IPS DF 6.9 (cell line): ENCODE data around the gene TBCA.
"Not testable (repeated sequence)": the region's sequence is repeated elsewhere in the genome, so short reads cannot be mapped to it uniquely, and the experiment has no call there.

Source experiments
- DNase-seq: peaks from one replicate; pipeline ENCODE4 v3.0.0-alpha.2; 2013; ENCODE audit warnings: low read depth, low spot score
- H3K27ac ChIP-seq: one replicate; pipeline ENCODE4 v1.5.1; 2013; ENCODE audit warnings: low read length, control low read depth
- H3K27me3 ChIP-seq: 2 replicates; pipeline ENCODE4 v1.6.1; 2013; ENCODE audit warnings: mild to moderate bottlenecking, low read length; ENCODE audit not compliant: control insufficient read depth, insufficient read depth
- H3K36me3 ChIP-seq: 2 replicates; pipeline ENCODE4 v1.6.1; 2013; ENCODE audit warnings: low read length; ENCODE audit not compliant: control insufficient read depth, insufficient read depth
- H3K4me1 ChIP-seq: 2 replicates; pipeline ENCODE4 v1.6.1; 2013; ENCODE audit warnings: low read length; ENCODE audit not compliant: control insufficient read depth, insufficient read depth
- H3K4me3 ChIP-seq: 2 replicates; pipeline ENCODE4 v1.5.1; 2013; ENCODE audit warnings: mild to moderate bottlenecking, low read length
- H3K9me3 ChIP-seq: 2 replicates; pipeline ENCODE4 v1.6.1; 2013; ENCODE audit warnings: low read length, inconsistent platforms; ENCODE audit not compliant: control insufficient read depth, insufficient read depth
- WGBS: extraction: QIAGEN DNeasy Blood & Tissue Kit; methylation state at CpG from one replicate; pipeline ENCODE4 v1.1.7; 2013; ENCODE audit warnings: mixed read lengths, missing lambda C conversion rate; ENCODE audit not compliant: insufficient read length, insufficient coverage; 5-methylcytosine and 5-hydroxymethylcytosine counted together

TBCA gene

DNA sequence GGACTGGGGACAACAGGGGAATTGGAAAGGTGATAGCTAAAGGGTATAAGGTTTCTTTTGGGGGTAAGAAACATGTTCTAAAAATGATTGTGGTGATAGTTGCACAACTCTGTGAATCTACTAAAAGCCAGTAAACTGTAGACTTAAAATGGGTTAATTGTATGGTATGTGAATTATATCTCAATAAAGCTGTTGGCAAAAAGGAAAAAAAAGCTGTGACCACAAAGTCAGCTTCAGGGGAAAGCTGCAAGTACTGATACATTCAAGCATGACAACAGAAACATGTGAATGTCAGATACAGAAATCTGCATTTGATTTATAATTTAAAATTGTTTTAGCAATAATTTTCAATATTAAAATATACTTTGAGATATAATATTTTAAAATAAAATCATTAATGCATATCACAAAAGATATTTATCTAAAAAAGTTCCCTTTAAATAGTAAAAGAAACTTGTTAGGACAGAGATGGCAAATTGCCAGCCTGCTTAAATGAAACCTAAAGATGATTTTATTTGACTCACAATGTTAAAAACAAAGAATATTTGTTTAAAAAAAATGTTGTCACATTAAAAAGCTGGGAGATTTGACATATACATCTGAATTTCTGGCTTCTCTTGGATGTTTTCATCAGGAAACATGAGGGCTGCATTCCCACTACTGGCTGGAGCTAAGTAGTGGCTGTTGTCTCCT is 66.0 kb downstream of the TBCA start:
- Histone ChIP-seq H3K4me1 (no peaks in the 10 kb centered on the region), H3K27ac (no peak overlapping the region), H3K4me3 (no peak overlapping the region), H3K36me3 (peaks cover 6% of the 10 kb centered on the region; the same call in 1 of the 2 replicates), H3K27me3 (no peaks in the 10 kb centered on the region), H3K9me3 (no peaks in the 10 kb centered on the region)
- DNase-seq = no peak

- Histone ChIP-seq H3K27ac (no peak overlapping the region), H3K4me1 (no peaks in the 10 kb centered on the region), H3K4me3 (no peak overlapping the region), H3K36me3 (peaks cover 6% of the 10 kb centered on the region; the same call in 1 of the 2 replicates), H3K9me3 (no peaks in the 10 kb centered on the region), H3K27me3 (no peaks in the 10 kb centered on the region)
- no peak for DNase-seq
These were observed 66.8 kb downstream of the TBCA start for GRCh38 chr5:77709340-77709739.

- H3K4me3 ChIP-seq = no peak overlapping the region
- no peaks in the 10 kb centered on the region for H3K9me3 ChIP-seq
- H3K27me3 ChIP-seq = no peaks in the 10 kb centered on the region
- no peak overlapping the region for H3K27ac ChIP-seq
- no peak for DNase-seq
- no CpG with 5 or more reads among the region's 2 CpGs for WGBS
- H3K4me1 ChIP-seq = no peaks in the 10 kb centered on the region
- peaks cover 6% of the 10 kb centered on the region; the same call in 1 of the 2 replicates for H3K36me3 ChIP-seq
These were observed 68.3 kb downstream of the TBCA start for GRCh38 chr5:77707791-77708190.

DNA sequence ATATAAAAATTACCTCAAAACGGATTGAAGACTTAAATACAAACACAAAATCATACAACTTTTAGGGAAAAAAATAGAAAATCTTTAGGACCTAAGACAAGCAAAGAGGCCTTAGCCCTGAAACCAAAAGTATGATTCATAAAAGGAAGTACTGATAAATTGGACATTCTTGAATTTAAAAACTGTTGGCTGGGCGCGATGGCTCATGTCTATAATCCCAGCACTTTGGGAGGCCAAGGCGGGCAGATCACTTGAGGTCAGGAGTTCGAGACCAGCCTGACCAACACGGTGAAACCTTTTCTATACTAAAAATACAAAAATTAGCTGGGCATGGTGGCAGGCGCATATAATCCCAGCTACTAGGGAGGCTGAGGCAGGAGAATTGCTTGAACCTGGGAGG is 76.6 kb downstream of the TBCA start:
- DNase-seq, H3K4me1 ChIP-seq, H3K9me3 ChIP-seq, H3K27me3 ChIP-seq, H3K36me3 ChIP-seq, H3K4me3 ChIP-seq, H3K27ac ChIP-seq: not testable (repeated sequence)
- no CpG with 5 or more reads among the region's 7 CpGs for WGBS

GRCh38 chr5:77698920-77699319 is 77.2 kb downstream of the TBCA start:
- no peak overlapping the region for H3K4me3 ChIP-seq
- no peak overlapping the region for H3K27ac ChIP-seq
- no peaks in the 10 kb centered on the region for H3K27me3 ChIP-seq
- H3K9me3 ChIP-seq = no peaks in the 10 kb centered on the region
- no peaks in the 10 kb centered on the region for H3K36me3 ChIP-seq
- DNase-seq = no peak
- H3K4me1 ChIP-seq = no peaks in the 10 kb centered on the region

DNA sequence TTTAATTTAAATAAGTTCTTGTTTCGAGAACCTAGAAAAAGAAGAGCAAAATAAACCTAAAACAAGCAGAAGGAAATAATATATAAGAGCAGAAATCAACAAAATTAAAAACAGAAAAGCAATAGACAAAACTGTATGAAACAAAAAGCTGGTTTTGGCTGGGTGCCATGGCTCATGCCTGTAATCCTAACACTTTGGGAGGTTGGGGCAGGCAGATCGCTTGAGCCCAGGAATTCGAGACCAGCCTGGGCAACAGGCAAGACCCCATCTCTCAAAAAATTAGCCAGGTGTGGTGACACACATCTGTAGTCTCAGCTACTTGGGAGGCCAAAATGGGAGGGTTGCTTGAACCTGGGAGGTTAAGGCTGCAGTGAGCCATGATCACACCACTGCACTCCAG is 78.4 kb downstream of the TBCA start:
- H3K4me1 ChIP-seq = no peaks in the 10 kb centered on the region
- no CpG with 5 or more reads among the region's 3 CpGs for WGBS
- no peak overlapping the region for H3K4me3 ChIP-seq
- H3K36me3 ChIP-seq = no peaks in the 10 kb centered on the region
- DNase-seq = no peak
- H3K27ac ChIP-seq = no peak overlapping the region
- no peaks in the 10 kb centered on the region for H3K9me3 ChIP-seq
- no peaks in the 10 kb centered on the region for H3K27me3 ChIP-seq

DNA sequence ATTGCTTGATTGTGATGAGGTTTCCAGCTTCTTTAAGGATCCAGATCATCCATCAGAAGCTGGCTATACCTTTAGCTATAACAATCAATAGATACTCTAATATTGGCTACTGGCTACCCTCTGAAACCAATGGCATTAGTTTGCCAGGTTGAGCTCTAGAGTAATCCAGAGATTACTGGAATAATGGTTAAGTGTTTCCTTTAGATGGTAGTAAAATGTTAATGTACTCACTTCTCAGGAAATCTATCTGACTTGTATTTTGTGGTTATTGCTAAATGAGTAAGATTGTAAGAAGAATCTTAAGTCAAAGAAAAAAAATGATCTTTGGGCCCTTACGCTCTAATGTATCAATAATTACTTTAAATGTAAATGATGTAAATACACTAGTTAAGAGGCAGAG is 80.0 kb downstream of the TBCA start:
- no peak for DNase-seq
- H3K4me1 ChIP-seq = no peaks in the 10 kb centered on the region
- no peaks in the 10 kb centered on the region for H3K9me3 ChIP-seq
- H3K36me3 ChIP-seq = no peaks in the 10 kb centered on the region
- H3K27ac ChIP-seq = no peak overlapping the region
- no CpG with 5 or more reads among the region's 1 CpG for WGBS
- no peak overlapping the region for H3K4me3 ChIP-seq
- H3K27me3 ChIP-seq = no peaks in the 10 kb centered on the region

DNA sequence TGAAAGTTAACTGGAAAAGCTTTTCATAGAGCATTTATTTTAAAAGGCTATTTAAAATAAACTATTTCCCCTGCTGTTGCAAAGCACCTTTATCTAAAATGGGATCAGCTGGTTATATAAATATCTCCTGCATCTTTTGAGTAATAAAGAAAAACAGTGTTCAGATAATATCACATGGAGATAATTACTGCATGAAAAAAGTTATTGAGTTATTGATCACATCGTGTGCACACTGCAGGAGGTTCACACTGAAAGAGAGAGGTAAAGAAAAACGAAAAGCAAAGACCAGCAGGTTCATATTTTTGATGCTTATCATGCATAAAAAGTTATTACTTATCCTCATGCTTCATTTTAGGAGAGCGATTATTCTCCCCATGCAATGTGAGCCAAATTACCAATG is 82.2 kb downstream of the TBCA start:
- Histone ChIP-seq H3K27ac (no peak overlapping the region), H3K4me1 (no peaks in the 10 kb centered on the region), H3K36me3 (no peaks in the 10 kb centered on the region), H3K9me3 (no peaks in the 10 kb centered on the region), H3K4me3 (no peak overlapping the region), H3K27me3 (no peaks in the 10 kb centered on the region)
- whole genome bisulfite sequencing = no CpG with 5 or more reads among the region's 3 CpGs
- DNase-seq = no peak

GRCh38 chr5:77683171-77683732 is 92.9 kb downstream of the TBCA start:
- no peak overlapping the region for H3K27ac ChIP-seq
- no peaks in the 10 kb centered on the region for H3K9me3 ChIP-seq
- no CpG with 5 or more reads among the region's 6 CpGs for WGBS
- no peak overlapping the region for H3K4me3 ChIP-seq
- no peak for DNase-seq
- H3K36me3 ChIP-seq = no peaks in the 10 kb centered on the region
- H3K27me3 ChIP-seq = no peaks in the 10 kb centered on the region
- H3K4me1 ChIP-seq = no peaks in the 10 kb centered on the region

DNA sequence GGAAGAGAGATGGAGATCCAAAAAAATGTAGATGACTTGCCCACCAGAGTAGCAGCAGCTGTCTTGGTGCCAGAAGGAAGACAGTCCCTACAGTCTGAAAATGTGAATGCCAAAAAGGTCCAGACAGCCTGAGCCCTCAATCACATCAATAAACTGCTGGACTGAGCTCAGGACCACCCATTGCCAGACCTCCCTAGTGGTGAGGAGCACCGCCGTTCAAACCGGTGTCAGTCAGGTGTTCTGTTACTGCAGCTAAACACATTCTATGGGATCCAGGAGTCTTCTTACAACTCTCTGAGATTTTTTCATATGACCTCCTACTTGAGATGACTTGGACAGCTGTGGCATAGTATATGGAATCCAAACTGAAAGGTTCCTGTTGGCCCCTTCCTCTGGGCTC is 105.6 kb downstream of the TBCA start:
- Histone ChIP-seq H3K4me1 (no peaks in the 10 kb centered on the region), H3K27me3 (no peaks in the 10 kb centered on the region), H3K9me3 (no peaks in the 10 kb centered on the region), H3K36me3 (no peaks in the 10 kb centered on the region), H3K4me3 (no peak overlapping the region), H3K27ac (no peak overlapping the region)
- DNase-seq = no peak
- no CpG with 5 or more reads among the region's 3 CpGs for WGBS

GRCh38 chr5:77669677-77670076 is 106.5 kb downstream of the TBCA start:
- WGBS = no CpG with 5 or more reads among the region's 1 CpG
- DNase-seq = no peak
- no peaks in the 10 kb centered on the region for H3K4me1 ChIP-seq
- no peaks in the 10 kb centered on the region for H3K36me3 ChIP-seq
- H3K27me3 ChIP-seq = no peaks in the 10 kb centered on the region
- H3K27ac ChIP-seq = no peak overlapping the region
- H3K4me3 ChIP-seq = no peak overlapping the region
- H3K9me3 ChIP-seq = no peaks in the 10 kb centered on the region
